NCI-H82 treated with DMSO at 0.1 percent for 48 hours (cell line): ENCODE measurements around the gene CGB1.
"Not testable (repeated sequence)": the region's sequence is repeated elsewhere in the genome, so short reads cannot be mapped to it uniquely, and the experiment has no call there.

Experiments
- DNase-seq: peaks from one replicate; lab custom pipeline; 2025; ENCODE audit not compliant: unreplicated experiment; lab: John Stamatoyannopoulos, UW

Gene CGB1

DNA sequence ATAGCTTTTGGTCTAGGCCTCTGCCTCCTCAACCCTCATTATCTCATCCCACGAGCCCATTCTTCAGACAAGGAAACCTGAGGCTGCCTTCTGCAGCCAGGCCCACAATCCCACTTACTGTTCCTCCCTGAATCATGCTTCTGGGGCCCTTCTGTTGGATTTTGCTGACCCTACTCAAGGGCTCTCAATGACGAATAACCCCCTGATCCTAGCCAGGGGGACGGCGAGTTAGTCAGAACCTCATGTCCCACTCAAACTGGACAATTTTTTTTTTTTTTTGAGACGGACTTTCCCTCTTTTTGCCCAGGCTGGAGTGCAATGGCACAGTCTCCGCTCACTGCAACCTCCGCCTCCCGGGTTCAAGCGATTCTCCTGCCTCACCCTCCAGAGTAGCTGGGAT lies 14.6 kb downstream of the CGB1 start:
- DNase-seq: no peak

DNA sequence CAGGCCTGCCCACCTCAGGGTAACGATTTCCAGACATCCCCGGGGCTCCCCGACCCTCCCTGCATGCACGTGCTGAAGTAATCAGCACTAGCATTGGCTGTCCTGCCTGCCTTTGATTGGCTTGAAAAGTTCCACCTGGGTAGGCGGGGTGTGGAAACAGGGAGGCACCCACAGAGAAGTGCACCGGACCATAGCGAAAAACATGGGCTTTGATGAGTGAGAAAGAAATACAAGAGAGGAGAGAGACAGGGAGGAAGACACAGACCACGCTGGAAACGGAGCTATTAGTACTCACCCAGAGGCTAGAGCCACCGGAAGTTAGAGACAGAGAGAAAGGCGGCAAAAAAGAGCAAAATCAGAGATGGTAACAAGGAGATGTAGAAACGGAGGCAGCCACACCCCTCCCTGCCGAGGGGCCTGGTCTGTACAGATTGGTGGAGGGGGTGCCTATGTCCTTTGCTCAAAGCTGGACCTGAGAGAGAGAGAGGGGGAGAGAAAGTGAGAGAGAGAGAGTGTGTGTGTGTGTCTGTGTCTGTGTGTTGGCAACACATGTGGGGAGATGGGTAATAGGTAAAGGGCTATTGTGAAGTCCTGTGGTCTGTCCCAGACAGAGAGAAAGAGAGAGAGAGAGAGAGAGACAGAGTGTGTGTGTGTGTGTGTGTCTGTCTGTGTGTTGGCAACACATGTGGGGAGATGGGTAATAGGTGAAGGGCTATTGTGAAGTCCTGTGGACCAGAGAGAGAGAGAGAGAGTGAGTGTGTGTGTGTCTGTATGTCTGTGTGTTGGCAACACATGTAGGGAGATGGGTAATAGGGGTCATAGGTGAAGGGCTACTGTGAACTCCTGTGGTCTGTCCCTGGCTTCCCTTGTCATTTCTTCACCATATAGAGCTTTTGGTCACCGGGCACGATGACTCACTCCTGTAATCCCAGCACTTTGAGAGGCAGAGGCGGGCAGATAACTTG lies 15.5 kb downstream of the CGB1 start:
- no peak for DNase-seq

DNA sequence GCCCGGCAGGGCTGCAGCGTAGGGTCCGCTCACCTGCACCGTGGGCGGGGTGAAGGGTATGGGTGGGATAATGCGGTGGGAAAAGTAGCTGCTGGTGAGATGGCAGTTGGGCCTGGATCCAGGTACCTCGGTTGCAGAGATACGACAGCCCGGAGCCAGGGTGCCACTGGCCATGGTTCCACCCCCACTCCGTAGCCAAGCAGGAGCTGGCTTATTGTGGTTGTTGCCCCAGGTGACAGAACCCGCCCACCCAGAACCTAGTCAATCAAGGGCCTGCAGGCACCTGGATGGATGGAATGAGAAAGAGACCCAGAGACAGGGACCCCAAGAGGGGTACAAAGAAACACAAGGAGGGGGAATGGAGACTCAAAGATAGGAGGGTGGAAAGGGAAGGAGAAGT lies 16.4 kb downstream of the CGB1 start:
- no peak for DNase-seq

DNA sequence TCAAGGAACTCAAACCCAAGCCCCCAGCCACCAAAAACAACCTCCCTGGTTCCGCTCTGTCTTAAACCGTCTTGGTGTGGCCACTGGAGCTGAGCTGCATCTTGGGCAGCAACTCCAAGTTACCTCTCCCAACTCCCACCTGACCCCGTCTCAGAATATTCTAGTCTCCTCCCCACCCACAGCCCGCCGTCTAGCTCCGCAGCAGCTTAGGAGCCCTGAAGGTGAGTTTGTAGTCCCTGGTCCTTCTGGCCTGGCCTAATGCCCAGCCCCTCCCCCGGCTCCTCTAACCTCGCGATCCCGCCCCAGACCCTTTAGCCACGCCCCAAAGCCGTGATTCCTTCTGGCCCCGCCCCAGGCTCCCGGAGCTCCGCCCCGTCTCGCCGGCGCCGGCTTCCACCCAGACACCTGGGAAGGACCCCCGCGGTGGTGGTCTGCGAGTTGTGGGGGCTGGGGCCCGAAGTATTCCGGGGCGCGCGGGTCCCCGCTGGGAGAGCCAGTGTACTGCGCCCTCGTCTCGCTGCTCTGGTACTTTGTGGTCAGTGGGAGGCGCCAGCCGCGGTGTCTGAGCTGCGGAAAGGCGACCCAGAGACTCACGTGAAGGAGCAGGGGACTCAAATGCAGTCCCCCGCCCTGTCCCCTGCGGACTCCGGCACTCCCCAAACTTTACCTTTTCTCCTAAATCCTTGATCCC lies 17.3 kb downstream of the CGB1 start:
- peak; percentile 41 for DNase-seq

DNA sequence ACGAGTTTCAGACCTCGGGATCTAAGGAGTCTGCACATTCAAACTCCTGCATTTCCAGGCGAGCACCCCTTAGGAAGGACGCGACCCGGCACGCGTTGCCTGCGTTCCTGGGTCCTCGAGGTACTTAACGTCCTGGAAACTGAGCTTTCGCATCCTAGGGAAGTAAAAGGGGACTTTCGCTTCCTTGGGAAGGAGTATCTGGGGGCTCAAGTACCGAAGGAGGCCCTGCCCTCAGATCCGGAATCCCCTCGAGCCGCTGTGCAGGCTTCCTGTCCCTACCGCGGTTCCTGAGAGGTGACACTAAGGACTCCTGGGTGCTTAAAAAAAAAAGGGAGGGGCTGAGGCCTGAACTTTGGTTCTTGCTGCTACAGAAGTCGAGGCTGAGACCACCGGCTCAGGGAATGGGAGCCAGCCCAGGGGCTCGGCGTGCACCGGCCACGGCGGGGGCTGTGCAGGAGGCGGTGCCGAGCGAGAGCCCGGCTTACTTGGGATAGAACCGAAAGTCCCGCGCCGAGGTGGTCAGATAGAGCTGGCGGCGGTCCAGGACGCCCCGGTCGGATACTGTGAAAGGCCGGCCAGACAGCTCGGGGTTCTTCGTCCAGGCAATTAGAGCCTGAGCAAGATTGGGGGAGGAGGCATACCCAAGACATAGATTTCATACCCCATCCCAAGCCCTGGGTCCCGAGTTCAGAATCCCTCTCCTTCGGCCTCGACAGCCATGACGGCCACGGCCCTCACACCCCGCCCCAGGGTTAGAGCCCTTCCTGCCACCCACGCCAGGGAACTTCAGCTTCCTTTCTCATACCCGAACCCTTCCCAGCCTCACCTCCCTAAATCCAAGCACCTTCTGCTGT lies 18.1 kb downstream of the CGB1 start:
- not testable (repeated sequence) for DNase-seq

GRCh38 chr19:49017666-49018351 lies 18.9 kb downstream of the CGB1 start:
- DNase-seq: no peak

GRCh38 chr19:49017041-49017665 lies 19.5 kb downstream of the CGB1 start, which contains the start of gene LHB:
Gene LHB (minus strand): TSS chr19:49017091. CDS start chr19:49017081, 10 bp downstream.
- no peak for DNase-seq

GRCh38 chr19:49016067-49016839 lies 20.4 kb downstream of the CGB1 start:
- no peak for DNase-seq

- DNase-seq: no peak
These were observed 21.8 kb downstream of the CGB1 start for GRCh38 chr19:49014870-49015255.

GRCh38 chr19:49014123-49014869 lies 22.4 kb downstream of the CGB1 start:
- DNase-seq: no peak

GRCh38 chr19:49011194-49011593 lies 25.5 kb downstream of the CGB1 start:
- no peak for DNase-seq

DNA sequence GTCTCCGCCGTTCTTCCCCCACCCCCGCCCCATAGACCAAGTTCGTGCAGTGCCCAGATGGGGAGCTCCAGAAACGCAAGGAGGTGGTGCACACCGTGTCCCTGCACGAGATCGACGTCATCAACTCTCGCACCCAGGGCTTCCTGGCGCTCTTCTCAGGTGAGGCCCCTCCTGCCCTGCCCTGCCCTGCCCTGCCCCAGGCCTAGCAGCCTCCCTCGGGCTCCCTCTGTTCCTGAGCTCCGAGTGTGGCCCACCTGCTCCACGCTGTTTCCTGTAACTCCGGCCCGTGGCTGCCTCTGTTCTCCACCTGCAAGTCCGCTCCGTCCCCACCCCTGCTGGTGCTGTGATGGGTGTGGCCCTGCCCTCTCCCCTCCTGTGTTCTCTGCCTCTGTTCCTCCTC lies 26.2 kb downstream of the CGB1 start:
- no peak for DNase-seq

DNA sequence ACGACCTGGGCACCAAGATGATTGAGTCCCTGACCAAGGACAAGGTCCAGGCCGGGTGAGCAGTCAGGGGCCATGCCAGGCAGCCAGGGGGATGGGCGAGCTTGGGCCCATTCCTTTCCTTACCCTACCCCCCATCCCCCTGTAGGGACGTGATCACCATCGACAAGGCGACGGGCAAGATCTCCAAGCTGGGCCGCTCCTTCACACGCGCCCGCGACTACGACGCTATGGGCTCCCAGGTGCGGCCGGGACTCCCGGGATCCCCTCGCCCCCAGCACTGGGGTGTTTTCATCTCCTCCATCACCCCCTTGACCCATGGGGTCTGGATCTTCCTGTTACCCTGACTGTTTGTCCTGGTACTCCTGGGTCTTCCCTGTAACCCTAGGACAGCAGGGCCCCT lies 26.9 kb downstream of the CGB1 start:
- DNase-seq: no peak

DNA sequence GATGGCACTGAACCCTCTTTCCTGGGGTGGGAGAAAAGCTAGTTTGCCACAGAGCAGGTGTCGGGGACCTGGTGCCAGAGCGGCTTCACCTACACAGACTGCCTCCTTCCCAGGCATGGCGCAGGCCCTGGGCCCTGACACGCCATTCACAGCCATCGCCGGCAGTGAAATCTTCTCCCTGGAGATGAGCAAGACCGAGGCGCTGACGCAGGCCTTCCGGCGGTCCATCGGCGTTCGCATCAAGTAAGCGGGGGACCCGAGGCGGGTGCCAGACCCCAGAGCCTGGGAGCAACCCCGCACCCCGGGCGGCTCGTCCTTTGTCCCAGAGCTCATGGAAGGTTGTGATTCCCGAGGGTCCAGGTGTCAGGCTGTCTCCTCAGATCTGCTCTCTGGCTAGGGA lies 29.8 kb downstream of the CGB1 start:
- no peak for DNase-seq

- no peak for DNase-seq
These were observed 31.6 kb downstream of the CGB1 start for GRCh38 chr19:49004964-49005614.

DNA sequence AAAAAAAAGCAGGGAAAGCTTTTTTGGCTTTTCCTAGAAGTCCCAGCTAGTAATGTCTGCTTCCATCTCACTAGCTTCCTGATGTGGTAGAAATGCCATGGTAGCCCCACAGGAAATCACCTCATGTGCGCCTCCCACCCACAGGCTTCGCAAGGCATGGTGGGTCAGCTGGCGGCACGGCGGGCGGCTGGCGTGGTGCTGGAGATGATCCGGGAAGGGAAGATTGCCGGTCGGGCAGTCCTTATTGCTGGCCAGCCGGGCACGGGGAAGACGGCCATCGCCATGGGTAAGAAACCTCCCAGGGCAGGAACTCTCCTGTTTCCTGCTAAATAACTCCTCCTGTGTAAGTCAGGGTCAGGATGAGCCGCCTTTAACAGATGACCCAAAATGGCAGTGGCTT lies 32.6 kb downstream of the CGB1 start:
- DNase-seq: no peak

DNA sequence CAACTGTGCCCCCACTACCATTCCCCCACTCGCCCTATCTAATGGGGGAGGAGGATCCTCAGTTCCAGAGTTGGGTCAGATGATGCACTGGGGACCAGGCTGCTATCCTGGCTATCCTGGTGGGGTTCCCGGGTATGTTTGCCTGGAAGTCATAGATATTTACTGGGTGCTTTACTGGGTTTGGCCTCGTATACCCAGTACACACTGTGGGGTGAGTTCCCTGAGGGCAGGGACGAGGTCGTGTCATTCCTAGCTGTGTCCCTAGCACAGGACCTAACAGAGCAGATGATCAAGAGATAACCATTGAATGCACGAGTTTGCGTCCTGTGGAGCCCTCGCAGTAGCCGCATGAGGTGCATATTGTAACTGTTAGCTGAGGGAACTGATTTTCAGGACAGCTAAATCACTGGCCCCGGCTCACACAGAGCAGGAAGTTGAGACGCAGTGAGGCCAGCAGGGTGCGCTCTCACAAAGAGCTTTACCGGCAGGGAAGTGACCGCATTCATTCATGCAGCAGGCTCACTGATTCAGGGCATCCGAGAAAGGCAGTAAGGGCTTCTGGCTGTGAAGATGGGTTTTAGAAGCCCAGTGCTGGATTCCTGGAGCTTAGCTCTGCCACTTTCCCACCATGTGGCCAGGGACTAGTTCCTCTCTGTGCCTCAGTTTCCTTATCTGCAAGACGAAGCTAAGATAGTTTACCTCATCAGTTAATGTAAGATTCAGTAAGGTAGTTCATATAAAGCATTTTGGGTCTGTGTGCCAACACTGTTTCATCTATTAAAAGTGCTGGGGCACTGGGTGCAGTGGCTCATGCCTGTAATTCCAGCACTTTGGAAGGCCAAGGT lies 37.0 kb downstream of the CGB1 start:
- DNase-seq: no peak
